Ishikawa (cell line): ENCODE measurements around the gene CADPS.

Experiments used
- CEBPB ChIP-seq: IDR thresholded peaks from 2 replicates; pipeline ENCODE4 v1.6.1; 2012
- CREB1 ChIP-seq: IDR thresholded peaks from 2 replicates; pipeline ENCODE4 v1.6.1; 2012; ENCODE audit warnings: low read depth
- EGR1 ChIP-seq: IDR thresholded peaks from 2 replicates; pipeline ENCODE4 v1.6.1; 2012
- EP300 ChIP-seq: IDR thresholded peaks from 2 replicates; pipeline ENCODE4 v1.6.1; 2012; ENCODE audit warnings: borderline replicate concordance
- FOXM1 ChIP-seq: IDR thresholded peaks from 2 replicates; pipeline ENCODE4 v1.6.1; 2012; ENCODE audit warnings: low read depth, borderline replicate concordance
- NFIC ChIP-seq: IDR thresholded peaks from 2 replicates; pipeline ENCODE4 v1.6.1; 2012
- RAD21 ChIP-seq: IDR thresholded peaks from 2 replicates; pipeline ENCODE4 v1.6.1; 2012; ENCODE audit warnings: low read depth
- TAF1 ChIP-seq: IDR thresholded peaks from 2 replicates; pipeline ENCODE4 v1.6.1; 2012; ENCODE audit warnings: low read depth, mild to moderate bottlenecking
- TCF12 ChIP-seq: IDR thresholded peaks from 2 replicates; pipeline ENCODE4 v1.6.1; 2012; ENCODE audit warnings: low read depth
- TEAD4 ChIP-seq: IDR thresholded peaks from 2 replicates; pipeline ENCODE4 v1.6.1; 2012
- YY1 ChIP-seq: IDR thresholded peaks from 2 replicates; pipeline ENCODE4 v1.6.1; 2012; ENCODE audit warnings: low read depth
- ZBTB7A ChIP-seq: IDR thresholded peaks from 2 replicates; pipeline ENCODE4 v1.6.1; 2012; ENCODE audit warnings: low read depth
- TF ChIP-seq, protein P1 (sequence below): IDR thresholded peaks from 2 replicates; pipeline ENCODE4 v1.6.1; 2012; ENCODE audit warnings: low read depth, mild to moderate bottlenecking
- TF ChIP-seq, protein P2 (sequence below): IDR thresholded peaks from 2 replicates; pipeline ENCODE4 v1.6.1; 2012
- TF ChIP-seq, protein P3 (sequence below): IDR thresholded peaks from 2 replicates; pipeline ENCODE4 v1.6.1; 2012

The CADPS gene

DNA sequence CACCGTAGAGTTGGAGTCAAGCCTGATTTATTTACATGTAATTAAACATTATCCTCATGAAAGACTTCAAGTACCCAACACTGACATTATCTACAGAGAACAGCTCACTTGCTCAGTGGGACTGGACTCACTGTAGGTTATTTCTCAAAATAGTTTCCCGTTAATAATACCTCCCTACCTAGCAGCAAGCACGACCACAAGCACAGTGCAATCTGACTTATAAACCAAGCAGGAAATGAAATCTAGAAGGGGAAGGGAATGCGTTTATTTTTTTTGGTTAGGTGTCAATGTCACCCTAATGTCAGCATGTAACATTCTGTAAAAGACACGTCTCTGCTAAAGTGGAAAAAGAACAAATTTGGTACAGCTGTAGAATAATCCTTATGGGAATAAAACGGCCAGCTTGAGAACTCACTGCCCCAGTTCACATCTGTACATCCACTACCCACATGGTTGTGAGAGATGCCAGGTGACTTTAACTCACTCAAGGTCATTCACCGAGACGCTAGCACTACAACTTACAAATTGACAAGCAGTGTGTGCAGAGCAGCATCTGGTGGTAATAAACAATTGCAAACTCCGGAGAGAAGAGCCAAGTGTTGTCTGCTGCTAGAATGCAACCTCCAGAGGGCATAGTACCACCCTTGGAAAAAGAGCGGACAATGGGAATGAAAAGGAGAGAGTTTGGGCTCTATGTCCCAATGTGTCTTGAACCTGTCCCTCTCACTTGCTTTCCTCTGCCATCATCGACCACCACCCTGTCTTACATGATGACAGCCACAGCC lies 242.5 kb downstream of the CADPS start:
- no peak for TF ChIP-seq EP300
- TF ChIP-seq, protein P1, sequence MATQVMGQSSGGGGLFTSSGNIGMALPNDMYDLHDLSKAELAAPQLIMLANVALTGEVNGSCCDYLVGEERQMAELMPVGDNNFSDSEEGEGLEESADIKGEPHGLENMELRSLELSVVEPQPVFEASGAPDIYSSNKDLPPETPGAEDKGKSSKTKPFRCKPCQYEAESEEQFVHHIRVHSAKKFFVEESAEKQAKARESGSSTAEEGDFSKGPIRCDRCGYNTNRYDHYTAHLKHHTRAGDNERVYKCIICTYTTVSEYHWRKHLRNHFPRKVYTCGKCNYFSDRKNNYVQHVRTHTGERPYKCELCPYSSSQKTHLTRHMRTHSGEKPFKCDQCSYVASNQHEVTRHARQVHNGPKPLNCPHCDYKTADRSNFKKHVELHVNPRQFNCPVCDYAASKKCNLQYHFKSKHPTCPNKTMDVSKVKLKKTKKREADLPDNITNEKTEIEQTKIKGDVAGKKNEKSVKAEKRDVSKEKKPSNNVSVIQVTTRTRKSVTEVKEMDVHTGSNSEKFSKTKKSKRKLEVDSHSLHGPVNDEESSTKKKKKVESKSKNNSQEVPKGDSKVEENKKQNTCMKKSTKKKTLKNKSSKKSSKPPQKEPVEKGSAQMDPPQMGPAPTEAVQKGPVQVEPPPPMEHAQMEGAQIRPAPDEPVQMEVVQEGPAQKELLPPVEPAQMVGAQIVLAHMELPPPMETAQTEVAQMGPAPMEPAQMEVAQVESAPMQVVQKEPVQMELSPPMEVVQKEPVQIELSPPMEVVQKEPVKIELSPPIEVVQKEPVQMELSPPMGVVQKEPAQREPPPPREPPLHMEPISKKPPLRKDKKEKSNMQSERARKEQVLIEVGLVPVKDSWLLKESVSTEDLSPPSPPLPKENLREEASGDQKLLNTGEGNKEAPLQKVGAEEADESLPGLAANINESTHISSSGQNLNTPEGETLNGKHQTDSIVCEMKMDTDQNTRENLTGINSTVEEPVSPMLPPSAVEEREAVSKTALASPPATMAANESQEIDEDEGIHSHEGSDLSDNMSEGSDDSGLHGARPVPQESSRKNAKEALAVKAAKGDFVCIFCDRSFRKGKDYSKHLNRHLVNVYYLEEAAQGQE, result no peak
- TF ChIP-seq, protein P2, sequence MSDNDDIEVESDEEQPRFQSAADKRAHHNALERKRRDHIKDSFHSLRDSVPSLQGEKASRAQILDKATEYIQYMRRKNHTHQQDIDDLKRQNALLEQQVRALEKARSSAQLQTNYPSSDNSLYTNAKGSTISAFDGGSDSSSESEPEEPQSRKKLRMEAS, result no peak
- no peak for TF ChIP-seq EGR1
- TF ChIP-seq CEBPB, result no peak
- TF ChIP-seq, protein P3, sequence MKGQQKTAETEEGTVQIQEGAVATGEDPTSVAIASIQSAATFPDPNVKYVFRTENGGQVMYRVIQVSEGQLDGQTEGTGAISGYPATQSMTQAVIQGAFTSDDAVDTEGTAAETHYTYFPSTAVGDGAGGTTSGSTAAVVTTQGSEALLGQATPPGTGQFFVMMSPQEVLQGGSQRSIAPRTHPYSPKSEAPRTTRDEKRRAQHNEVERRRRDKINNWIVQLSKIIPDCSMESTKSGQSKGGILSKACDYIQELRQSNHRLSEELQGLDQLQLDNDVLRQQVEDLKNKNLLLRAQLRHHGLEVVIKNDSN, result no peak
- TF ChIP-seq TEAD4, result no peak

DNA sequence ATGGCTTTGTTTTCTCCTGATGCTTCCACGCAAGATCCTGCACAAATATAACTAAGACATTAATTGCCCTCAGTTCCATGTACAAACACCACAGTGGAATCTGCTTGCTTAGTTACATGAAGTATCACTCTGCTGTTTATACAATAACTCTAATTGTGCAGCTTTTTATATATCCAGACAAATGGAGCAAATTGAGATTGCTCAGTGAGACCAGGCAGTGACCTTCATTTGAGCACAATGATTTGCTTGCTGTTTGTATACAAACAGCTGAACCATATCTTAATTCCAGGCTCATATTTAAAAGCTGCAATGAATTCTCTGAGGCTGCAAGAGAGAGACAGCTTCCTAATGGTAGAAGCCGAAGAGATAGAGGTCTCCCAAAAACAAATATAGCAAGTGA lies 243.7 kb downstream of the CADPS start:
- TF ChIP-seq ZBTB7A (no peak), NFIC (no peak), TCF12 (no peak)

DNA sequence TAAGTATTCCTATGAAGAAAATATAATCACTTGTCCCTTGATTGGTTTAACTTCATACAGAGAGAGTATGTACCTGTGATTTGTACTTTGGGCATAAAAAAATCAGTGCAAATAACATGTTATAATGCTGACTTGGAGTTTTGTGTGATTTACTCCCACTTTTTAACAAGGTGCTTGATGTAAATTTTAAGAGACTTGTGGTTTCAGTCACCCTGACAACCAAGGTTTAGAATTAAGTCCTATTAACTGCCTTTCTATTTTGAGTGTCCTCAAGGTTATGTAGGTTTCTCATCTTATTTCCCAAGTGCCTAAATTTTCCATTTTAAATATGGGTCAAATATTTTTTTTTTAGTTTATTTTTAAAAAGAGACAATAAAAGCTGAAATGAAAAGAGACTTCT lies 244.6 kb downstream of the CADPS start:
- no peak for TF ChIP-seq EGR1
- TF ChIP-seq, protein P2, result no peak
- TF ChIP-seq TAF1, result no peak
- TF ChIP-seq EP300, result no peak
- TF ChIP-seq, protein P3, result no peak
- no peak for TF ChIP-seq CEBPB
- no peak for TF ChIP-seq NFIC
- TF ChIP-seq RAD21, result no peak

DNA sequence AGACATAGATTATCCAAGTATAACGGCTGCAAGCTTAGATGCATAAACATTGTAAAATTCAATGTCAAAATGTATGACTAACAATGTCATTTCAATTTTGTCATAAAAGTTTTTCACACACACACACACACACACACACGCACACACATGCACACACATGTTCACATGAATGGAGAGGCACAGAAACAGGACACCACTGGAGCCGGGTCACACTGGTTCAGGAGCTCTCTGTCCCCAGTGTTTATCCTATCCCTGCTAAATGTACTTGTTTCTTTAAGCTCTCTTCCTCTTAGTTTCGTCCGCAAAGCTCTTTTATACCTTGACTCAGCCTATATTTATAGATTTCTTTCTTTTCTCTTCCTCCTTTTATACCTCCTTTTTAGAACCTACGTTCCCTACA lies 249.9 kb downstream of the CADPS start:
- TF ChIP-seq NFIC, result no peak
- TF ChIP-seq, protein P1, result no peak
- TF ChIP-seq CEBPB, result no peak
- no peak for TF ChIP-seq EP300
- no peak for TF ChIP-seq TAF1
- TF ChIP-seq CREB1, result no peak
- TF ChIP-seq ZBTB7A, result no peak
- no peak for TF ChIP-seq FOXM1
- TF ChIP-seq EGR1, result no peak

DNA sequence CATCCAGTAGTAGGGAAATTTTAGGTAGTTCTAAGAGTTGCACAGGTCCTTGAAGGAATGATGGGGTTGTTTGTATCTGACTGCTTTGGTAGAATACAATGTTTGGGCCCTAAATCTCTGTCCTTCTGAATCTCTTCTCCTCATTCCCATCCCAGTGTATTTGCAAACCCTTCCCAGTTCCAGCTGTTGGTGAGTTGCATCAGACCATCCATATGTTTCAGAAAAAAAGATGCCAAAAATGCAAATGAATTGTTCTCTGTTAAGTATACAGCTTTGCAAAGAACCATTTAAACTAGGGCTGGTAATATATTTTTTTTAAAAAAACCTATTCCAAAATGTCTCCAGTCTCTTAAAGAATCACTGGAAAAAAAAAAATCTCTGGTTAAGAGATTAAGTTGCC lies 251.0 kb downstream of the CADPS start:
- TF ChIP-seq ZBTB7A (no peak), RAD21 (no peak), EP300 (no peak), TCF12 (no peak), EGR1 (no peak), CREB1 (no peak), CEBPB (no peak), FOXM1 (no peak), YY1 (no peak), TAF1 (no peak), TEAD4 (no peak), NFIC (no peak)
- TF ChIP-seq, protein P2, result no peak
- TF ChIP-seq, protein P3, result no peak
- TF ChIP-seq, protein P1, result no peak
